GM03348 (cell line): ENCODE measurements around the gene TNFRSF8.
"Not testable (repeated sequence)": the region's sequence is repeated elsewhere in the genome, so short reads cannot be mapped to it uniquely, and the experiment has no call there.

Source experiments
- DNase-seq: peaks from one replicate; pipeline ENCODE4 v3.0.0; 2012; ENCODE audit warnings: low spot score

Gene TNFRSF8

GRCh38 chr1:12087797-12088314 is 24.8 kb downstream of the TNFRSF8 start:
- no peak for DNase-seq

DNA sequence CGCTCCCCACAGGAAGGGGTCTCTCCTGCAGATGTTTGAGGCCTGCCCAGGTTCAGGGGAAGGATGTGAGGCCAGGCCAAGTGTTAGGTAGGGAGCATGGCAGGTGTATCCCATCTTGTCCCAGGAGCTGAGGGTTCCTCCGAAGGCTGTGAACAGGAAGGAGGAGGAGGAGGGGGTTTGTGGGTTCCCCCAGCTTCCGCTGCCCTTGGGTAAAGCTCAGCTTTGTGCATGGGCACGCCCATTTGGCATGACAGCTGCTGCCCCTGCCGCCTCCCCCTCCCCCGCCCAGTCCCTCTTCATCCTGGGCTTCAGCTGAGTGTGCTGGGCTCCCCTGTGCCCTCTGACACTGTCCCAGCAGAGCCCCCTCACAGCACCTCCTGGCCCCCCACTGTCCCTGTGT is 25.5 kb downstream of the TNFRSF8 start:
- no peak for DNase-seq

DNA sequence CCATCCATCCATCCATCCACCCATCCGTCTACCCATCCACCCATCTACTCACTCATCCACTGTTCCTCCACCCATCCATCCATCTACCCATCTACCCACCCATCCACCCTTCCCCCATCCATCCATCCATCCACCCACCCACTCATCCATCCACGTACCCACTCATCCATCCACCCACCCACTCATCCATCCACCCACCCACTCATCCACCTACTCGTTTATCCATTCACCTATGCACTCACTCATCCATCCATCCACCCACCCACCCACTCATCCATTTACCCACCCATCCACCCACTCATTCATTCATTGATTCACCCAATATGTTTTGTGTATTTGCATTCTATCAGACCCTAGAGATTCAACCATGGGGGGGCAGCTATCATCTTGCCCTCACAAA is 27.2 kb downstream of the TNFRSF8 start:
- no peak for DNase-seq

GRCh38 chr1:12091191-12091590 is 28.1 kb downstream of the TNFRSF8 start:
- no peak for DNase-seq

DNA sequence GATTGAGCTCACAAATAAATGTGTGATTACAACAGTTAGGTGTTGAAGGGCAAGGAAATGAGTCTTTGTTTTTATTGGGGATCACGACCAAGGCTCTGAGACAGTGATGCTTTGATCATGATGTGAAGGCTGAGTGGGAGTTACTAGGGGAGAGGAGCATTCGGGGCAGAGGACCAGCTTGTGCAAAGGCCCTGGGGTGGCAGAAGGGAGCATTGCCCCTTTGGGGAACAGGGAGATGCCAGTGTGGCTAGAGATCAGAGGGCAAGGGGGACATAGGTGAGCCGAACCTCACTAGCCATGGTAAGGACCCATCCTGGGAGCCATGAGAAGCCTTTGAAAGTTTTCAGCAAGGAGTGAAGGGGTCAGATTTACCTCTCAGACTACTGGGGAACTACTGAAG is 31.1 kb downstream of the TNFRSF8 start:
- no peak for DNase-seq

DNA sequence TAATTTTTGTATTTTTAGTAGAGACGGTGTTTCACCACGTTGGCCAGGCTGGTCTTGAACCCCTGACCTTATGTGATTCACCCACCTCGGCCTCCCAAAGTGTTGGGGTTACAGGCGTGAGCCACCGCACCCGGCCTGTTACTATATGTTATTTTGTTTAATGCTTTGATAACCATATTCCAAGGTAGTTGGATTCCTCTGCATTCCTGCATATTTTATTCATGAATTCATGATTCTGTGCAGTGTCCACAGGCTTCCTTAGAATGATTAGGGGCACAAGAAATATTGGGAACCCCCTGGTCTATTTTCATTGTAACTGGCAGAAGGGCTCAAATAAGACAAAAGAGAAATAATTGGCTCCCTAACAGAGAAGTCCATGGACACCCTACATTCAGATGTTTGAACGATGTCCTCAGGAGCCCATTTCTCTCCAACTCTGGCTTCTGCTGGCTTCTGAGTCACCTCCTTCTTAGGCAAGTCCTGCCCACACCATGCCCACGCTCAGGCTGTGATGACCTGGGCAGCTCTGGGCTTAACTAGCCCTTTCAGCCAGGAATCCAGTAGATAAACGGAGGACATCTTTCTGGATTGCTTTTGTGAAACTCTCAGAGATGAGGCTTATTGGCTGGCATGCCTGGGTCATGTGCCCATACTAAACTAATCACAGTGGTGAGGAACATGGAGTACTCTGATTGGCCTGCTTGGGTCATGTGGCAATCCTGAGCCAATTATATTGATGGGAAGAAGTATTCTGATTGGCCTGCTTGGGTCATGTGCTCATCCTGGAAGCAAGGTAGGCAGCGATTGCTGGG is 32.6 kb downstream of the TNFRSF8 start:
- DNase-seq = peak; percentile 48

- DNase-seq = no peak
These were observed 33.5 kb downstream of the TNFRSF8 start for GRCh38 chr1:12096615-12097014.

GRCh38 chr1:12097321-12097720 is 34.2 kb downstream of the TNFRSF8 start:
- DNase-seq = peak; percentile 33

- no peak for DNase-seq
These were observed 35.7 kb downstream of the TNFRSF8 start for GRCh38 chr1:12098786-12099185.

DNA sequence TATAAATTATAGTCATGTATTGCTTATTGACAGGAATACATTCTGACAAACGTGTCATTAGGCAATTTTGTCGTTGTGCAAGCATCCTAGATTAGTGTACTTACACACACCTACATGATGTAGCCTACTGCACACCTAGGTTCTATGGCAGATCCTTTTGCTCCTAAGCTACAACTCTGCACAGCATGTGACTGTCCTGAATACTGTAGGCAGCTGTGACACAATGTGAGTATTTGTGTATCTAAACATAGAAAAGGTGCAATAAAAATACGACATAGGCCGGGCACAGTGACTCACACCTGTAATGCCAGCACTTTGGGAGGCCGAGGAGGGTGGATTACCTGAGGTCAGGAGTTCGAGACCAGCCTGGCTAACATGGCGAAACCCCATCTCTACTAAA is 36.5 kb downstream of the TNFRSF8 start:
- DNase-seq = no peak

GRCh38 chr1:12100071-12100470 is 37.0 kb downstream of the TNFRSF8 start:
- DNase-seq = no peak

DNA sequence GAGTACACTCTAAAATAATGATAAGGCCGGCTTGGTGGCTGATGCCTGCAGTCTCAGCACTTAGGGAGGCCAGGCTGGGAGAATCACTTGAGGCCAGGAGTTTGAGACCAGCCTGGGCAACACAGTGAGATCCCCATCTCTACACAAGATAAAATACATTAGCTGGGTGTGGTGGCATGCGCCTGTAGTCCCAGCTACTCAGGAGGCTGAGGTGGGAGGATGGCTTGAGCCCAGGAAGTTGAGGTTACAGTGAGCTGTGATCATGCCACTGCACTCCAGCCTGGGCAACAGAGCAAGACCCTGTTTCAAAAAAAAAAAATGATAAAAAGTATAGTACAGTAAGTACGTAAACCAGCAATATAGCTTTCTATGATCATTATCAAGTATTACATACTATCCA is 38.0 kb downstream of the TNFRSF8 start:
- not testable (repeated sequence) for DNase-seq

GRCh38 chr1:12102066-12102465 is 39.0 kb downstream of the TNFRSF8 start:
- no peak for DNase-seq

GRCh38 chr1:12104417-12104816 is 41.3 kb downstream of the TNFRSF8 start:
- DNase-seq = no peak

GRCh38 chr1:12106153-12106552 is 43.0 kb downstream of the TNFRSF8 start:
- DNase-seq = no peak

GRCh38 chr1:12106861-12107260 is 43.8 kb downstream of the TNFRSF8 start:
- not testable (repeated sequence) for DNase-seq

- DNase-seq = no peak
These were observed 44.6 kb downstream of the TNFRSF8 start for GRCh38 chr1:12107718-12108117.

DNA sequence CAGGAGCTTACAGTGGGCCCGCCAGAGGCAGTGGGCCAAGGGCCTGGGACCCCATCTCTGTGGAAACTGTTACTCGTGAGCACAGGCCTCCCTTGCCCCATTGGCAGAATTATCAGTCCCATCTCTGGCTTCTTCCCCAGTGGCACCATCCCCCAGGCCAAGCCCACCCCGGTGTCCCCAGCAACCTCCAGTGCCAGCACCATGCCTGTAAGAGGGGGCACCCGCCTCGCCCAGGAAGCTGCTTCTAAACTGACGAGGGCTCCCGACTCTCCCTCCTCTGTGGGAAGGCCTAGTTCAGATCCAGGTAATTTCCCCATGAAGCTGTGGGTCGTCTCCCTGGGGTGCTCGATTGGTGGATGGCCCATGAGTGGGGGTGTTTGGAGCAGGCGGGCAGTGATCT is 46.8 kb downstream of the TNFRSF8 start:
- no peak for DNase-seq

DNA sequence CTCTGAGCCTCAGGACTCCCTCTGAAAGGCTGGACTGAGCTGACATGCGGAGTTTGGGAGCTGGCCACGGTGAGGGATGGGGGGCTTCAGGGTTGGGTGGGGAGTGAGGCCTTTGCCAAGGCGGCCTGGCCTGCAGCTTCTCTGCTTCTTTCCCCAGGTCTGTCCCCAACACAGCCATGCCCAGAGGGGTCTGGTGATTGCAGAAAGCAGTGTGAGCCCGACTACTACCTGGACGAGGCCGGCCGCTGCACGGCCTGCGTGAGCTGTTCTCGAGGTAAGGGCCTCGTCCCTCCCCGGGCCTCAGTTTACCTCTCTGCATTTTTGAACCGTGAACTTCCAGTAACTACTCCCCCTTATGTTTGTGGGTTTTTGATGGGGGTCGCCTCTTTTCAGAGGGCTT is 48.6 kb downstream of the TNFRSF8 start:
- DNase-seq = no peak

DNA sequence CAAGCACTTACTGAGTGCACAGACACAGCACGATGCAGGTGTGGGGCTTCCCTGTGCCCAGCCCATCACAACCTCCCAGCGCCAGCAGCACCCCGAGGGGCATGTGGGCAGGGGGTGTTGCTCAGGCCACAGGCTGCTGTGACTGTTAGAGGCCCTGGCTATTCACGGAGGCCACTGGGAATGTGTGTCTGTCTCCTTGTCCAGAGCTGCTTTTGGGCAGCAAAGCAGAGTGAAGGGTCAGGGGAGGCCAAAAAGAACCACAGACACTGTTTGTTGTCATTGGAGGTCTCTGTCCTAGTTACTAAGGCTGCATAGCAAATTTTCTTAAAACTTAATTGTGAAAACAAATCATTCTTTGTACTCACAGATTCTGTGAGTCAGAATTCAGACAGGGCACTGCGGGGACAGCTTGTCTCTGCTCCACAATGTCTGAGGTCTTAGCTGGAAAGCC is 49.6 kb downstream of the TNFRSF8 start:
- no peak for DNase-seq

DNA sequence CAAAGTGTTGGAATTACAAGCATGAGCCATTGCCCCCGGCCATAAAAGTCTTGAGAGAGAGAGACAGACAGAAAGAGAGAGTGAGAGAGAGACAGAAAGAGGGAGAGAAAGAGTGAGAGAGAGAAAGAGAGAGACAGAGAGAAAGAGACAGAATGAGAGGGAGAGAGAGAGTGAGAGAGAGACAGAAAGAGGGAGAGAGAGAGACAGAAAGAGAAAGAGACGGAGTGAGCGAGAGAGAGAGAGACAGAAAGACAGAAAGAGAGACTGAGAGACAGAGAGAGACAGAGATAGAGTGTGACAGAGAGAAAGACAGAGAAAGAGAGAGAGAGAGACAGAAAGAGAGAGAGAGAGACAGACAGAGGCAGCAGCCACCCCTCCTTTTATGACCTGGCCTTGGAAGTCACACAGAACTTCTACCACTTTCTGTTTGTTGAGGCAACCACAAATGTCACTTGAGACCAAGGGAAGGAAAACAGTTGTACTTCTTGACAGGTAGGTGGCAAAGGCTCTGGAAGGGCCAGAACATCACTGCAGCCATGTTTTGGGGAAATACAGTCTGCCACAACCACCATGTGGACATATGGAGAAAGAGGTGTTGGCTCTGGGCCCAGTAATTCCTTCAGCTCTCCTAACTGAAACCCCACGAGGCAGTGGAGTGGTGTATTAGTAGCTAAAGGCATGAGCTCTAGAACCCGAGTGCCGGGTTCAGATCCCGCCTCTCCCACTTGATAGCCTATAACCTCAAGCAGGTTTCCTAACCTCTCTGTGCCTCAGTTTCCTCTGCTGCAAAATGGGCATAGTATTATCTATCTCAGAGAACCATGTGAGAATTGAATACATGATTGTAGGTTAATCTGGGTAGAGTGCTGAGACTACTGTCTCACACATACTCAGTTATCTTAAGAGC is 50.6 kb downstream of the TNFRSF8 start:
- peak; percentile 64 for DNase-seq

GRCh38 chr1:12114340-12114683 is 51.2 kb downstream of the TNFRSF8 start:
- DNase-seq = no peak

GRCh38 chr1:12114916-12115315 is 51.8 kb downstream of the TNFRSF8 start:
- no peak for DNase-seq
